ENCODE results near the gene MAPK12.

The MAPK12 gene

GRCh38 chr22:50261615-50262459 is at the start of gene MAPK12:
TSS of gene MAPK12 (minus strand) at chr22:50261683. CDS start at chr22:50261509, 174 bp downstream.
- DNase-seq (ENCODE audit: low spot score), result peak; percentile 83
- peak; percentile 52 for FAIRE-seq

- FAIRE-seq (no peak), DNase-seq (ENCODE audit: low spot score) (no peak)
Observed at GRCh38 chr22:50310949-50311444, 49.5 kb upstream of the MAPK12 start.

- DNase-seq (ENCODE audit: low spot score), result no peak
- FAIRE-seq, result no peak
Observed at GRCh38 chr22:50310031-50310722, 48.7 kb upstream of the MAPK12 start.

DNA sequence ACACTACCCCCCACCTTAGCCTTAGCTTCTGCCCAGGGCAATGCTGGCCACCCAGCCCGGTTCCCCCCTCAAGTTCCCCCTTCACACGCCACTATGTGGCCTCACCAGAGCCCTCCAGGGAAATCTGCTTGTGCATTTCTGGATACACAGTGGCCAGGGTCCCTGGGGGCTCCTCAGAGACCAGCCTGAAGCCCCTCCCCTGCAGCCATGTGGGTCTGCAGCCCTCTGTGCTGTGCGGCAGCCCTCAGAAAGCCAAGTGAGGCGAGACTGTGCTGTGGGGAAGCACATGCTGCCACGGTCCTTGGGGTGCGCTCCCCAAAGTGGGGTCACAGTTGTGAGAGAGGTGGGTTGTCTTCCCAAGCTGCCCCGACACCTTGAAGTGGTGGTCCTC is 48.1 kb upstream of the MAPK12 start:
- no peak for FAIRE-seq
- DNase-seq (ENCODE audit: low spot score), result no peak

DNA sequence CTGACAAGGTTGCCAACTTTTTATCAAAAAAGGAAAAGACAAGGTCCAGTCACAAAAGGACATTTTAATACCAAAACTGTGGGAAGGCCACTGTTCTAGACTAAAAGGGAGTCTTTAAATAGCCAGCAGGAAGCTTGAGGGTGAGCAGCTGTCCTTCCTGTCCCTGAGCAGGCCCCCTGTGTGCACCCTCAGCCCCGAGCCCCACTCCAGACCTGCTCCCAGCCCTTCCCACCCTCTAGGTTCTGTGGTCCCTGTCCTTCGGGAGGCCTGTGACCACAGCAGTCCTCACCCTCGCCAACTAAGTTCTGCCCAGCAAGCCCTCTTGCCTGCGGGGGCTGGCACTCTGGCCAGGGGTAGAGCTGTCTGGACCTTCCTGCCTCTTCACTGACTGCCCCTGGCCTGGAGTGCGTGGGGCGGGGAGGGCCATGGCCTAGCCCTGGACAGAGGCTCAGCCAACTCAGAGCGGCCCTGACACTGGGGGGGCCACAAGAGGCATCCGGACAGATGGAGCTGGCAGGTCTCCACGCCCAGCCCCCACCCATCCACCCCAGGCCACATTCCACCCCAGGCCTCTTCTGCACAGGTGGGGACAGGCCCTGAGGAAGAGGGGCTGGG is 47.6 kb upstream of the MAPK12 start:
- no peak for DNase-seq (ENCODE audit: low spot score)

DNA sequence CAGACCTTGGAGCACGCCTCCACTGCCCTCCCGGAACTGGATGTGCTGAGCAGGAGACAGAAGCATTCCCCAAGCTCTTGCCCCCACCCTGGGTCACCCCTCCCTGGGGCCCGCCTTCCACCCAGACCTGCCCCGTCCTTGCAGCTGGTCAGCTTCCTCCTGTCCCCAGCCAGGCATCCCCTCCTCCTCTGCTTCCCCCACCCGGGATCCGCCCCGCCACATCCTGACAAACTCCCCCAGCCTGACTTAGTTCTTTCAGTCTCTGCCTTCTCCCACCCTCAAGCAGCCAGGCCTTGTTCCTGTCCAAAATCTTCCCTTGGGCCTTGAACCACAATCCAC is 47.1 kb upstream of the MAPK12 start:
- DNase-seq (ENCODE audit: low spot score) (peak; percentile 80), FAIRE-seq (peak; percentile 82)

More for the DNA sequence above, 47.6 kb upstream of the MAPK12 start:
- no peak for FAIRE-seq

DNA sequence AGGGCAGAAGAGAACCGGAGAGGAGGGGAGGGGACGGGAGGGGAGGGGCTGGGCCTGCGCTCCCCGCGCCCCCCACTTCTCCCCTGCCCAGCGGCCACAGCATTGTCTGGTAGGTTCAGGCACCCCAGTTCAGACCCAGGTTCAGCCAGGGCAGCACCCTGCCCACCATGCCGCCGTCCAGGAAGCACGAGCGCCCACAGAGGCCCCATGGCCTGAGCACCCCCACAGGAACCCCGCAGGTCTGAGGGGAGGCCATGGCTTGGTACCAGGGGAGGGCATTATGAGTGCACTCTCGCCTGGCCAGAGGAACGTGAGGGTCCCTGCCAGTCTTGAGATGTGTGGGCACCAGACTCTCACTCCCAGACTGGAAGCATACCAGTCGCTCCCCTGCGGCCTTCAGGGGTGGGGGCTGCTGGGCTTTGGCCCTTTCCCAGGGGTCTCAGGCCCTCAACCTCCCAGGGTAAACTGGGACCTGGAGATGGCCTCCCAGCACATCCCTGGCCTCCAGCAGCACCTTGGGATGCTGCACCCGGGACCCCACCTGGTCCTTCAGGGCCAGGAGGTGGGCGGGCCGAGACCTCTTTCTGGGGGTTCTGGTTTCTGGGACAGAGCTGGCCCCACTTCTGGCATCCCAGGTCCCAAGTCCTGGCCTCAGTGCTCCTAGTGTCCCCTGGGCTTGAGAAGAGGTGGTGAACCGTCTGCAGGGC is 46.6 kb upstream of the MAPK12 start:
- no peak for FAIRE-seq
- no peak for DNase-seq (ENCODE audit: low spot score)

DNA sequence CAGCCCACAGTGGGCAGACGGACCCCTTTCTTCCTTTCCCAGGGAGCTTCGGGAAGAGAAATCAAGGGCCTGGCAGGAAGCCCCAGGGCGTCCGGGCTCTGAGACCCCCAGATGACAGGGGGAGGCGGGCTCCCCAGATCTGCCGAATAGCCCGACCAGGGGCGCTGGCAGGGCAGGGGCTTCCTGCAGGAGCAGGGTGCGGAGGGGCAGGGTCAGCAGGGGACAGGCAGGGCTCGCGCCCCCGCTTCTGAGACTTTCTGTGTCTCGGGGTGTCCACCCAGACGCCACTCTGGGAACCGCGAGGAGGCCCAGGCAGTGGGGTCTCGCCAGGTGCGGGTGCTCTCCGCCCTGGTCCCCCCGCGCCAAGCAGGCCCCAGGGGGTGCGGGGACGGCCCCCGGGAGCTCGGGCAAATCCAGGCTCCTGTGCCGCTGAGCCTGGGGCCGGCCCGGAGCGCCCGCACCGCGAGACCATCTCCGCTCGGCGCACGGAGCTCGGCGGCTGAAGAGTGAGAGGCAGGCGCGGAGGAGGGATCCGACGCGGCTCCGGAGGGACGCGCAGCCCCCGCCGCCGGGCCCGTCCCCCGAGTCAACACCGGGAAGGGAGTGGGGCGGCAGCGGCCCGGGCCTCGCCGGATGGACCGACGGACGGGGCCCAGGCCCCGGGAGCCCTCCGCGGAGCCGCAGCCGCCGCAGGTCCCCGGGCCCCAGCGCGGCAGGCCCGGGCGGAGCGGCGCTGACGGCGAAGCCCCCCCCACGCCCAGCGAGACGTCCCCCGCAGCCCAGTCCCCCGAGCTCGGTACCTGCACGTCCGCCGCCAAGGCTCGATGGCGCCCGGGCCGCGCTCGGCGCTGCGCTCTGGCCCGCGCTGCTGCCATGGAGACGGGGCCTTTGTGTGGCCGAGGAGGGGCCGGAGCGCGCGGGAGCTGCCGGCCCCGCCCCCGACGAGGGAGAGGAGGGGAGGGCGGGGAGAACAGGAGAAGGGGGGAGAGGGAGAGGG is 45.6 kb upstream of the MAPK12 start, which contains the start of gene PLXNB2:
TSS of gene PLXNB2 (minus strand) at position 894 of the 997 bp plus-strand sequence. CDS start 17,062 bp downstream, outside the sequence.
- peak; percentile 94 for FAIRE-seq
- DNase-seq (ENCODE audit: low spot score), result peak; percentile 92

DNA sequence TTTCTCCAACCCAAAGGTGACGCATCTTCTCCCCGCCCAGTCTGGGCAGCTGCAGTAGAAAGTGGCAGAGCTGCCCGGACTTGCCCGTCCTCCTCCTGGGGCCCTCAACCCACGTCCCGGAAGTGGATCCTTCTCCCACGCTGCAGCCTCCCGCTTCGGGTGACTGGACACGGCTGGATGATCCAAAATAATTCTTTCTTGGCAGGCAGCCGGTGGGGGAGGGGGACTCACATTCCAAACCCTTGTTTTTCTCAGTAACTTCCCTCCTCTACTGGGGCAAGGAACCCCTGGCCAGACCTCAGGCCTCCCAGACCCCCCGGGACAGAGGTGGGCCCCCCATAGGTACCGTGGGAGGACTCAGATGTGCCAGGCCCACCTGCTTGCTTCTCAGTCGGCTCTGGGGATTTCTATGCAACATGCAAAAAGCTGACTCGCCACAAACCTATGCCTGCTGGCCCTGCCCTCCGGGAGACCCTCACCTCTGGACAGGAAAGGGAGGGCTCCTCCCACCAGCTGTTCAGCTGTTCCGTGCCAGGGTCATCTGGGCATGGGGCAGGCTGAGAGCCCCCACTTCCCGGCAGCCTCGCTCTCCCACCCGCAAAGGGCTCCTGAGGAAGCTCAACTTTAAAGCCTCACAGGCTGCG is 44.6 kb upstream of the MAPK12 start:
- peak; percentile 13 for FAIRE-seq
- DNase-seq (ENCODE audit: low spot score), result peak; percentile 97

DNA sequence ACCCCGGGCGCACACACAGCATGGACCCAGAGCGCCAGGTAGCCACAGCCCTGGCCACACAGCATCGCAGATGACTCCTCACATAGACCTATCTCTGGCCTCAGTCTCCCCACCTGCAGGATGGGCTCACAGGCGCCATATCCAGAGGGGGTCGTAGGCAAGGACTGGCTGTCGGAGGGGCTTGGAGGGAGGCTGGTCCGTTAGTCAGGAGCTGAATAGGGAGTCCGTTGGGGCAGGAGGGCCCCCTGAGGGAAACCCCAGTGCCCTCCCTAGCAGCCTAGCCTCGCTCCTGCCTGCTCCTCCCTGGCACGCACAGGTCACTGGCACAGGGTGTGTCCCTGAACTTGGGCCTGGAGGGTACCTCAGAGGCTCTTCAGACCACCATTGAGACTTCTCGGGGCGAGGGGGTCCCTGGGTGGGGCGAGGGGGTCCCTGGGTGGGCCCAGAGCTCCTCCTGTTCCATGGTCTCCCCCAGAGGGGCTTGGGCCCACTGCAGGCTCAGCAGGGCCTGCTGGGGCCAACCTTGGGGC is 44.0 kb upstream of the MAPK12 start:
- DNase-seq (ENCODE audit: low spot score), result no peak
- FAIRE-seq, result peak; percentile 88

DNA sequence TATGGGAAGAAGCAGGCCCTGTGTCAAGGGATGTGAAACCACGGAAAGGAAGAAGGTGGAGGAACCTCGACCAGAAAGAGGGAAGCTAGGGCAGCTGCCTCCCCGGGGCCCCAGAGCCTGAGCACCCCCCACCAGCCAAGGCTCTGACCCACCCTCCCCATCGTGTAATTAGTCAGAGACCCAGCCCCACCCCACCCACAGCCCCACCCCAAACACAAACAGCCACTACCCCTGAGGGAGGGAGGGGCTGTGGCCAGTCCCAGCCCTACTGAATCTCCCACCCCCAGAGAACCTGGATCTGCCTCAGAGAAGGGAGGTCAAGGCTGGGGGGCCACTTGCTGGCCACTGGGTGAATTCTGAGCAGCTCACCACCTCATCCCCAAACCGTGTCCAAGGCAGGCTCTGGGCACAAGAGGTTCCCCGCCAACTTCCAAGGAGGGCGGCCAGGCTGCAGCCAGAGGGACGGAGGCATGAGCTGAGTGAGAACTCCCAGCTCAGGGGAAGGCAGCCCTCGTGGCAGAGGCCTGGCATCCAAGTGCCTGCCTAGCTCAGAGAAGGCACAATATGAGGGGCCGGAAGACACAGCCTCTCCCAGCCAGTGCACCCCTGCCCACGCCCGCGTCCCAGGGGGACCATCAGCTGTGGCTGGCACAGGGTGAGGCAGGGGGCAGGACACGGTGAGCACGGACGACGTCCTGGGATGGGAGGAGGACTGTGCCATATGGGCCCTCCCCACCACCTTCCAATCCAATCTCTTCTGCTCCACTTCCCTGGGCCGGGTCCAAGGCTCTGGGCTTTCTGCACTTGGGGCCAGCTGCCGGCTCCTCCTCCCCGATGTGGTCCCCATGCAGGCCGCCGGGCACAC is 43.3 kb upstream of the MAPK12 start:
- DNase-seq (ENCODE audit: low spot score), result peak; percentile 54

DNA sequence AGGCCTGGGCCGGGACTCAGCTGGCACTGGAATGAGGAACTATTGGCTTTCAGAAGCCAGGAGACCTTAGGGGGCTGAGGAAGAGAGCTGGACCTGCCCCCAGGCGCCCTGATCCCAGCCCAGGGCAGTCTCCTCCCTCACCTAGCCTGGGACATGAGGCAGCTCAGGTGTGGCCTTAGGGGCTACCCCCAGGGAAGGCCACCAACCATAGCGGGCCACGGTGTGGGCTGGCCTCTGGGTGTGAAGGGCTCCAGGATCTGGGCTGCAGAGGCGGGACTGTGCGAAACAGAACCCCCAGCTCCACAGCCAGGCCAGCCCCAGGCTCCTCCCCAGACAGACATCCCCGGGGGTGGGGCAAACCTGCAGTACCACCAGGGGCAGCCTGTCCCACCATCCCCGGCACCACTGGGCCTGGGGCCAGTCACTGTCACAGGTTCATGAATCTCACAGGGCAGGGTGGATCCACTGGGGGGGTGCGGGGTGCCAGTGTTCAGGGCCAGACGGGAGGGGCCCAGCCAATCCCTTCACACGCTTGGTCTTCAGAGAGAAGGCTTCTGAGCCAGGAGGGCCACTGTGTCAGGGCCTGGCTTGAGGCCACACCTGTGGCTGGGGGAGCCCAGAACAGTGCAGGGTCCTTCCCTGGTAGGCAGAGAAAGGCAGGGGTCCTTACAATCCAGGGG is 42.5 kb upstream of the MAPK12 start:
- FAIRE-seq, result no peak

More for the DNA sequence above, 43.3 kb upstream of the MAPK12 start:
- peak; percentile 62 for FAIRE-seq

DNA sequence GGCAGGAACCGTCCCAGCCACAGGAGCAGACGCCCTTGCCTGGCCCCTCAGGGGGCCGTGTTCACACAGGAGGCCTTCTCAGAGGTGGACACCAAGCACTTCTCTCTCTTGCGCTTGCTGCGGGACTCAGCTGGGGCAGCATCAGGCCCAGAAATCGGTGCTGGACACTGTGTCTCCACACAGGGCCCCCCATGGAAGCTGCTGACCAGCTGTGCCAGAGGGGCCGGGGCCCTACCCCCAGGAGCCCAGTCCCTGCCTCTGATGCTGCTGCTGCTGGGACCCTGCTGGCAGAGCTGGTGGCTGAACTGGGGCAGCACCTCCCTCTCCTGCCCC is 42.0 kb upstream of the MAPK12 start:
- DNase-seq (ENCODE audit: low spot score) (no peak), FAIRE-seq (no peak)

More for the DNA sequence above, 42.5 kb upstream of the MAPK12 start:
- DNase-seq (ENCODE audit: low spot score), result no peak

GRCh38 chr22:50302564-50302963 is 41.1 kb upstream of the MAPK12 start:
- DNase-seq (ENCODE audit: low spot score) (no peak), FAIRE-seq (no peak)

GRCh38 chr22:50302041-50302541 is 40.6 kb upstream of the MAPK12 start:
- DNase-seq (ENCODE audit: low spot score) (no peak), FAIRE-seq (no peak)

DNA sequence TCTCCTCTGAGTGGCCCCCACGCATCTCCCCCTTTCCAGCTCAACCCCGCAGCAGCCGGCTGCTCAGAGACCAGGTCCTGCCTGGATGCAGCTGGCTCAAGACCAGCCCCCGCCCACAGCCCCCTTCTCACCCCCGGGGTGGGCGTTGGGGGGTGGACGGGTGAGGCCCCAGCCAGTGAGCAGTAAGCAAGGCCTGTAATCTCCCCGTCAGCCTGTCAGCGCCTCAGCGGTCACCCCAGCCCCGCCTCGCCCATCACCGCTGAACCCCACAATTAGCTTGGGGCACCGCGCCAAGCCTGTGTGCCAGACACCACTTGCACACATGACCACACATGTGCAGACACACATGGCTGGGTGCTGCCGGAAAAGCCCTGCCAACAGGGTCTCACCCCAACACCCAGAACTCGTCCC is 40.1 kb upstream of the MAPK12 start:
- FAIRE-seq, result peak; percentile 67

GRCh38 chr22:50300620-50301257 is 39.3 kb upstream of the MAPK12 start:
- DNase-seq (ENCODE audit: low spot score), result no peak
- FAIRE-seq, result no peak

More for the DNA sequence above, 40.1 kb upstream of the MAPK12 start:
- DNase-seq (ENCODE audit: low spot score), result no peak
